Vagina (tissue), 2 donors: Measurements from ENCODE around the gene THAP12. TPM values are rescaled to one million over a fixed set of nuclear protein-coding genes. Genes with fewer than 3 reads are reported as not detected.
"Not testable (repeated sequence)": the region's sequence is repeated elsewhere in the genome, so short reads cannot be mapped to it uniquely, and the experiment has no call there.

Experiments
- DNase-seq, 2 donors: peaks; one replicate each; pipeline ENCODE4 v3.0.0-alpha.2; 2017; ENCODE audit errors: extremely low spot score in 2 of 2
- H3K27ac ChIP-seq: fragments of 200-600 bp; sonication (generic); one replicate; pipeline ENCODE4 v1.5.1; 2019
- H3K27me3 ChIP-seq: fragments of 200-600 bp; sonication (generic); one replicate; pipeline ENCODE4 v1.5.1; 2019
- H3K36me3 ChIP-seq, 2 donors: fragments of 200-600 bp; sonication (generic); one replicate each; pipeline ENCODE4 v1.5.1; 2017 to 2019
- H3K4me1 ChIP-seq: fragments of 200-600 bp; sonication (generic); one replicate; pipeline ENCODE4 v1.5.1; 2019
- H3K4me3 ChIP-seq, 2 donors: fragments of 200-600 bp; sonication (generic); 1 replicate in 1 of 2; 2 replicates in 1 of 2; pipeline ENCODE4 v1.5.1; 2016 to 2019
- H3K9me3 ChIP-seq: fragments of 200-600 bp; sonication (generic); one replicate; pipeline ENCODE4 v1.5.1; 2019
- POLR2A ChIP-seq, 2 donors: fragments of 450-650 bp; IDR thresholded peaks; one replicate each; pipeline ENCODE4 v1.6.1; 2017; ENCODE audit warnings: antibody characterized with exemption in 2 of 2, mild to moderate bottlenecking in 2 of 2, moderate library complexity in 2 of 2
- POLR2AphosphoS5 ChIP-seq, 2 donors: sonication (generic); formaldehyde crosslinking; IDR thresholded peaks; one replicate each; pipeline ENCODE4 v1.9.0; 2017; ENCODE audit warnings: antibody characterized with exemption in 2 of 2, mild to moderate bottlenecking in 2 of 2, low read depth in 1 of 2; ENCODE audit not compliant: insufficient read depth in 1 of 2
- intact Hi-C: fragments of 100-400 bp; cut with DNase I; formaldehyde crosslinking; loops from one replicate; pipeline ENCODE4 v1.15.1; 2023
- total RNA-seq: library from RNA; depleted of rRNA; stranded (reverse); fragments of >200 nt; gene quantifications from one replicate; pipeline ENCODE4 v1.2.3, GENCODE V29; 2016
- TF ChIP-seq, protein P1 (sequence below), 3 experiments: fragments of 450-650 bp in 2 of 3; fragments of 200-600 bp in 1 of 3; sonication (generic) in 1 of 3; IDR thresholded peaks; one replicate each; pipeline ENCODE4 v1.5.1; 2017 to 2019; ENCODE audit warnings: antibody characterized with exemption in 3 of 3, mild to moderate bottlenecking in 2 of 3, moderate library complexity in 2 of 3

The THAP12 gene
- total RNA-seq, 1 donor from 2014 or later, result 25.8 TPM

DNA sequence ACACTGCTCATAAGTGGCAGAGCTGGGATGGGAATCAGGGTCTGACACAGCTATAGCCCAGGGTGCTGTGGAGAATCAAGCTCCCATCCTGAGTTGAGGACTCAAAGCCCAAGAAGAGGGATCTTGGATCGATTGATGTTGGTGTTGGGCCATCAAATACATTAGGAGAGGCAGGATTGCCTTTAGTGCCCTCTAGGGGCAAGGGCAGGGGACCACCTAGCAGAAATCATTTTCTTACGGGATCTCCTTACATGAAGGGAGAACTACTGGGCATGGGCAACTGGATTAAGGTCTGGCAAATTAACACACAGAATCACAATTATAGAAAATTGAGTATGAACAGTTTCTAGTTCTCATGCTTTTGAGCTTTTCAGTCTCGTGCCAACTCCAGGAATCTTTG, 39.0 kb upstream of the THAP12 start:
- H3K27ac ChIP-seq, result no peak overlapping the region
- no peaks in the 10 kb centered on the region for H3K9me3 ChIP-seq
- H3K4me1 ChIP-seq, result no peaks in the 10 kb centered on the region
- peak in 1 of 2 donors; percentile 44 for DNase-seq
- intact Hi-C loops, result no loop called here
- TF ChIP-seq POLR2A (IDR thresholded peaks at IDR 0.05) (no peak), POLR2AphosphoS5 (IDR thresholded peaks at IDR 0.05; ENCODE audit: insufficient read depth in 1 of 2, low read depth in 1 of 2) (no peak)
- TF ChIP-seq, protein P1, sequence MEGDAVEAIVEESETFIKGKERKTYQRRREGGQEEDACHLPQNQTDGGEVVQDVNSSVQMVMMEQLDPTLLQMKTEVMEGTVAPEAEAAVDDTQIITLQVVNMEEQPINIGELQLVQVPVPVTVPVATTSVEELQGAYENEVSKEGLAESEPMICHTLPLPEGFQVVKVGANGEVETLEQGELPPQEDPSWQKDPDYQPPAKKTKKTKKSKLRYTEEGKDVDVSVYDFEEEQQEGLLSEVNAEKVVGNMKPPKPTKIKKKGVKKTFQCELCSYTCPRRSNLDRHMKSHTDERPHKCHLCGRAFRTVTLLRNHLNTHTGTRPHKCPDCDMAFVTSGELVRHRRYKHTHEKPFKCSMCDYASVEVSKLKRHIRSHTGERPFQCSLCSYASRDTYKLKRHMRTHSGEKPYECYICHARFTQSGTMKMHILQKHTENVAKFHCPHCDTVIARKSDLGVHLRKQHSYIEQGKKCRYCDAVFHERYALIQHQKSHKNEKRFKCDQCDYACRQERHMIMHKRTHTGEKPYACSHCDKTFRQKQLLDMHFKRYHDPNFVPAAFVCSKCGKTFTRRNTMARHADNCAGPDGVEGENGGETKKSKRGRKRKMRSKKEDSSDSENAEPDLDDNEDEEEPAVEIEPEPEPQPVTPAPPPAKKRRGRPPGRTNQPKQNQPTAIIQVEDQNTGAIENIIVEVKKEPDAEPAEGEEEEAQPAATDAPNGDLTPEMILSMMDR (IDR thresholded peaks at IDR 0.05), result no peak
- H3K27me3 ChIP-seq, result no peaks in the 10 kb centered on the region
- no peaks in the 10 kb centered on the region for H3K36me3 ChIP-seq
- no peak overlapping the region for H3K4me3 ChIP-seq

DNA sequence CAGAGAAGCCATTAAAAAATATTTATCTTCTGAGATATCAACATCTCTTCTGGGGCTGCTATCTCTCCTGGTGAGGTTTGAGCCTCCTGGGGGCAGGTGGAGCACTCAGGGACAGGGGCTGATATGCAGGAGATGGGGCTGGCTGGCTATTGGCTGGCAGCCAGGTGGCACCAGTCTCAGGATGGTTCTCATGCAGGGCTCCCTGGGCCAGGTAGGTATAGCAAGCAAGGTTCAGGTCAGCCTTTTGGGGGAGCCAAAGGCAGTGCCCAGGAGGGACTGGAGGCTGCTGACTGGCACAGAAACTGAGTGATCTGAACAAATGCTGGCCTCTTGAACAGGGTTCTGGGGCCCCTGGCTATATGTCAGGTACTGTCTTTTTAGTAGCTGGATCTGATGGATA, 34.1 kb upstream of the THAP12 start:
- intact Hi-C loops, result no loop called here
- no peaks in the 10 kb centered on the region for H3K9me3 ChIP-seq
- no peak overlapping the region for H3K27ac ChIP-seq
- no peaks in the 10 kb centered on the region for H3K27me3 ChIP-seq
- no peak for DNase-seq
- peaks cover 13% of the 10 kb centered on the region for H3K4me1 ChIP-seq
- H3K4me3 ChIP-seq, result no peak overlapping the region
- H3K36me3 ChIP-seq, result no peaks in the 10 kb centered on the region
- no peak for TF ChIP-seq POLR2AphosphoS5 (IDR thresholded peaks at IDR 0.05; ENCODE audit: insufficient read depth in 1 of 2, low read depth in 1 of 2)
- no peak for TF ChIP-seq POLR2A (IDR thresholded peaks at IDR 0.05)
- TF ChIP-seq, protein P1 (IDR thresholded peaks at IDR 0.05), result no peak

DNA sequence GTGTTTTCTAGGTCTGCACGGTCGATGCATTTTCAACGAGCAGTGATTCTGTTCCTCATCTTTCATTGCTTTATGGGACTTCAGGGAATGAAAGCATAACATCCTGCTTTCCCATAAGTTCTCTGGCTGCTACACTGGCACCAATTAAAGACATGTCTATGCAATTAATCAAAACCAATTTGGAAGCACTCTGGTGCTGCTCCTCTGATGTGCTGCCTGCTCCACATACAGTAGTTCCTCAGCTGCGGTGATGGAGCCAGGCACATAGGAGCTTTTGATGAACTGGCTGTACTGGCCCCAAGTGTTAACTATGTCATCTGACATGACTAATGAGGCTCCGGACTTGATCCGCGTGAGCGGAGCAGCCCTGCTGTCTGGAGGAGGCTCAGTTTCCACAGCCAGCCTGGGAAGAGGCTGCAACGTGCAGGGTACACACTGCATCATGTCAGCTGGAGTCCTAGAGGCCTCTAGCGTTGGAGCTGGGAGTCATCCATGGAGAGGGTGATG, 30.0 kb upstream of the THAP12 start:
- H3K9me3 ChIP-seq, result no peaks in the 10 kb centered on the region
- no peak overlapping the region for H3K4me3 ChIP-seq
- peaks cover 13% of the 10 kb centered on the region for H3K4me1 ChIP-seq
- H3K27ac ChIP-seq, result no peak overlapping the region
- TF ChIP-seq POLR2A (IDR thresholded peaks at IDR 0.05) (no peak), POLR2AphosphoS5 (IDR thresholded peaks at IDR 0.05; ENCODE audit: insufficient read depth in 1 of 2, low read depth in 1 of 2) (no peak)
- TF ChIP-seq, protein P1 (IDR thresholded peaks at IDR 0.05), result no peak
- intact Hi-C loops, result loop anchor here (5.0 kb wide), 1 partner anchor 1379 kb away; no protein-coding TSS in a partner anchor
- H3K27me3 ChIP-seq, result no peaks in the 10 kb centered on the region
- no peaks in the 10 kb centered on the region for H3K36me3 ChIP-seq
- no peak for DNase-seq

DNA sequence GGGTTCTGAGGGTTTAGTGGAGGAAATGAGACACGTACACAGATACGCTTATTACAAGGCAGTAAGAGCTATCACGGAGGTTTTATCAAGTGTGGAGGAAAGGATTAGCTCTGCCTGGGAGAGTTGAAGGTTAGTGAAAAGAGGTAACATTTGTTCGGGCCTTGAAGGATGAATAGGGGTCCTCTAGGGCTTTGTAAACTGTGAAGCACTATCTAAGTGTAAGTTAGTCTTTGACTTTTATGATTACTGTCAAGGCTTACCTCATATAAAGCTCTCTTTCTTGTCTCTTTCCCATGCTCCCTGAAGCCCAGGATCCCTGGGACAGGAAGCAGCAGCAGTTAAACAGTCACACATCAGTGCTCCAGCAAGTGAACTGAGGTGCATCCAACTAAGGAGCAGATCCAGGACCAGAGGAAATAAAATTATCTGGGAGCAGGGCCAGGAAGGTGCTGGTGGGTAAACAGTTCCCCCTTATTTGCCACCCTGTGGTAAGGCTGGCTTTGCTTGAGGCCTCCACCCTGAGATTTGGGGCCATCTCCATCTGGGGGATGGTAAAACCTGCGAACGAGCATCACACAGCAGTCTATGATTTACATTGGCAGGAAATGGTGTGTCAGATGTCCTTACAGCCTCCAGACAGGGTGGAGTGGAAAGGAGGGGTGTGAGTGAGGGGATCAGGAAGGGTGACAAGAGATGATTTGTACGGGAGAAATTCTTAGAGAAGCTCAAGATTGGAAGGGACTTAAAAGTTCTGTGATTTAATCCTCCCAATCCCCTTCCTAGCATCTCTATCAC, 27.4 kb upstream of the THAP12 start:
- H3K27me3 ChIP-seq, result no peaks in the 10 kb centered on the region
- H3K4me3 ChIP-seq, result no peak overlapping the region
- no peaks in the 10 kb centered on the region for H3K36me3 ChIP-seq
- no peak overlapping the region for H3K27ac ChIP-seq
- peaks cover 13% of the 10 kb centered on the region for H3K4me1 ChIP-seq
- intact Hi-C loops, result no loop called here
- TF ChIP-seq POLR2AphosphoS5 (IDR thresholded peaks at IDR 0.05; ENCODE audit: insufficient read depth in 1 of 2, low read depth in 1 of 2) (no peak), POLR2A (IDR thresholded peaks at IDR 0.05) (no peak)
- TF ChIP-seq, protein P1 (IDR thresholded peaks at IDR 0.05), result no peak
- no peaks in the 10 kb centered on the region for H3K9me3 ChIP-seq
- no peak for DNase-seq

DNA sequence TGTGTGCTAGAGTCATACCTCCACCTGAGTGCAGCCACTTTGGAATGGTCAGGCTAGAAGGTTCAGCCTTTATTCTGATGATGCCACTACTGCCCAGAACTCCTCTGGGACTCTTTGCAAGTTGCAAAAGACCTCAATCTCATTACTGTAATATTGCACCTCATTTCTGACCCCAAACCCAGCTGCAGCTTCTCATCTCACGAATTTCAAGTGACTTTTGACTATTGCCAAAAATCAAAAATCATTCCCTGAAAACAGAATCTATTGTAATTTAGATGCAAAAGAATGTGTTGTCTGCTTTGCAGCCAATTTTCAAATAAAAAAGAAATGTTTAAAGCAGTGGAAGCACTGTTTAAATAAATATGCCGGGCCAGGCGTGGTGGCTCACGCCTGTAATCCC, 25.4 kb upstream of the THAP12 start:
- Histone ChIP-seq H3K27me3 (no peaks in the 10 kb centered on the region), H3K36me3 (no peaks in the 10 kb centered on the region), H3K4me3 (no peak overlapping the region), H3K27ac (no peak overlapping the region), H3K4me1 (no peaks in the 10 kb centered on the region), H3K9me3 (no peaks in the 10 kb centered on the region)
- intact Hi-C loops, result no loop called here
- DNase-seq, result no peak
- TF ChIP-seq POLR2AphosphoS5 (IDR thresholded peaks at IDR 0.05; ENCODE audit: insufficient read depth in 1 of 2, low read depth in 1 of 2) (no peak), POLR2A (IDR thresholded peaks at IDR 0.05) (no peak)
- TF ChIP-seq, protein P1 (IDR thresholded peaks at IDR 0.05), result no peak

DNA sequence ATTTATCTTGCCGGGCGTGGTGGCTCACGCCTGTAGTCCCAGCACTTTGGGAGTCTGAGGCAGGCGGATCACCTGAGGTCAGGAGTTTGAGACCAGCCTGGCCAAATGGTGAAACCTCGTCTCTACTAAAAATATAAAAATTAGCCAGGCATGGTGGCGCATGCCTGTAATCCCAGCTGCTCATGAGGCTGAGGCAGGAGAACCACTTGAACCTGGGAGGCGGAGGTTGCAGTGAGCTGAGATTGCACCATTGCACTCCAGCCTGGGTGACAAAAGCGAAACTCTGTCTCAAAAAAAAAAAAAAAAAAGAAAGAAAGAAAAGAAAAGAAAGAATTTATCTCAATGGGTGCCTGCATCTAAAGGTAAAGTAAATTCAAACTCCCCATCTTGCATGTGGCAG, 20.6 kb upstream of the THAP12 start:
- intact Hi-C loops, H3K27ac ChIP-seq, H3K9me3 ChIP-seq, H3K4me1 ChIP-seq, DNase-seq, H3K4me3 ChIP-seq, H3K27me3 ChIP-seq, H3K36me3 ChIP-seq: not testable (repeated sequence)
